ENCODE measurements around the gene DTNBP1.

The DTNBP1 gene

GRCh38 chr6:15577550-15578171 lies 85.2 kb downstream of the DTNBP1 start:
- H3K9me3 Mint-ChIP-seq = no peaks in the 10 kb centered on the region
- peaks cover 7% of the 10 kb centered on the region for H3K4me1 Mint-ChIP-seq
- H3K27ac Mint-ChIP-seq = no peak overlapping the region
- DNase-seq = no peak
- H3K36me3 Mint-ChIP-seq (ENCODE audit: low read depth) = peaks cover 17% of the 10 kb centered on the region
- no peaks in the 10 kb centered on the region for H3K27me3 Mint-ChIP-seq
- no peak overlapping the region for H3K4me3 Mint-ChIP-seq
- no peak for ATAC-seq

DNA sequence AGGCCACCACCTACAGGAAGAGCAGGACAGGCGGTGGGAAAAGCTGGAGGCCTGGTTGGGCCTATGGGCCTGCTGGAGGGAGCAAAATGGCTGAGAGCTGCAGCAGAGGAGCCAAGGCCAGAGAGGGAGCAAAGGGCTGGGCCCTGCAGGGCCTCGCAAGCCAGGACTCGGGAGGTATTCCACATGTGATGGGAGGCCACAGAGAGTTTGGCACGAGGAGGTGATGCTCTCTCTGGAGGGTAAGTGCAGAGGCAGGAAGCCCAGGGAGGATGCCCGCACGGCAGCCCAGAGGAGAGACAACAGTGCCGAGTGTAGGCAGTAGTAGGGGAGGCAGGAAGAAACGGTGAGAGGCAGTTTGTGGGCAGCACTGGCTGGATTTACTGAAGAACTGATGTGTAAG lies 85.7 kb downstream of the DTNBP1 start:
- Mint-ChIP-seq H3K4me1 (peaks cover 7% of the 10 kb centered on the region), H3K9me3 (no peaks in the 10 kb centered on the region), H3K27me3 (no peaks in the 10 kb centered on the region), H3K27ac (no peak overlapping the region), H3K4me3 (no peak overlapping the region), H3K36me3 (ENCODE audit: low read depth) (peaks cover 17% of the 10 kb centered on the region)
- no peak for DNase-seq
- no peak for ATAC-seq

DNA sequence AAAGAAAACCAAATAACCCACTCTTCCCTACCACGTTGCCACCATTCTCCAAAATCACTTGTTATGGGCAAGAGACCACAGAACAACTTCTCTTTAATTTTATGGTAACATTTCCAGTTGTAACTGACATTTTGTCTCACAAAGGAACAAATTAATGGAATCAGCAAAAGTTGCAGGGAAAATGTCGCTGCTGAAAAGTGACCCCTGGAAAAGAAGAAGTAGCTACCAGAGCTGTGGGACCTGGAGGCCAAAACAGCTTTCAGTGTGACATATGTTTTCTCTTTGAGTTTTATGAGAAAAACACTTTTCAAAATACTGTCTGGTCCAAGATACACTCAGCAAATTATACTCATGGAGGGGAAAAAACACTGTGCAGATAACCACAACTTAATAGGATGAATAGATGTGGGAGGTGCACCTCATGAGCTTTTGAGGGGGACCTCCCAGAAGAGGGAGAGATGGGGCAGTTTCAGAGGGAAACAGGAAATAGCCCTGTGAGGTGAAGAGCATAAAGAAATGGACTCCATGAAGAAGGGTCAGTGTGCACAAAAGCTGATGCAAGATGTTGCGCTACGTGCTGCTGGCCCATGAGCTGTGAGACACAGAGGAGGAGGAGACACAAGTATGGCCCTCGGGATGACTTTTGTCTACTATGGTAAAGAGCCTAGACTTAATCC lies 87.3 kb downstream of the DTNBP1 start:
- no peak overlapping the region for H3K27ac Mint-ChIP-seq
- H3K9me3 Mint-ChIP-seq = no peaks in the 10 kb centered on the region
- H3K27me3 Mint-ChIP-seq = no peaks in the 10 kb centered on the region
- H3K36me3 Mint-ChIP-seq (ENCODE audit: low read depth) = peaks cover 20% of the 10 kb centered on the region
- ATAC-seq (no peak), DNase-seq (no peak)
- H3K4me1 Mint-ChIP-seq = peaks cover 4% of the 10 kb centered on the region
- no peak overlapping the region for H3K4me3 Mint-ChIP-seq

- H3K9me3 Mint-ChIP-seq = no peaks in the 10 kb centered on the region
- H3K36me3 Mint-ChIP-seq (ENCODE audit: low read depth) = peaks cover 16% of the 10 kb centered on the region
- no peak for DNase-seq
- H3K4me3 Mint-ChIP-seq = no peak overlapping the region
- ATAC-seq = no peak
- no peaks in the 10 kb centered on the region for H3K27me3 Mint-ChIP-seq
- H3K27ac Mint-ChIP-seq = no peak overlapping the region
- peaks cover 5% of the 10 kb centered on the region for H3K4me1 Mint-ChIP-seq
Measured at GRCh38 chr6:15574486-15574885, 88.3 kb downstream of the DTNBP1 start.

DNA sequence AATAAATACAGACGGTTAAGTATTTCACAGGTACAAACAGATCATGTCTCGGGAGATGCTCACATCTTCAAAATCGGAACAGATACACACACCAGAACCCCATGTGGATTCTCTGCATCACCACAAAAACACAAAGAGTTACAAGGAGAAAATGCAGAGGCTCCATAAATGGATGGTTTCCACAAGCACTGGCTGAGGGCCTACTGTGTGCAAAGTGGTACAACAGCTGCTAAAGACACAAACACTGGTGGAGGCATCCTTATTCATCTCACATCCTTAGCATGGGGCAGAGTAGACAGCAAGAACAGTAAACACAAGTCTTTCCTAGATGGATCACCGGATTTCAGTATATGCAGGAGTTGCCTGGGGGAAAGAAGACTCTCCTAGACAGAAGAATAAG lies 88.8 kb downstream of the DTNBP1 start:
- Mint-ChIP-seq H3K27ac (no peak overlapping the region), H3K9me3 (no peaks in the 10 kb centered on the region), H3K4me3 (no peak overlapping the region), H3K4me1 (peaks cover 5% of the 10 kb centered on the region), H3K27me3 (no peaks in the 10 kb centered on the region), H3K36me3 (ENCODE audit: low read depth) (peaks cover 14% of the 10 kb centered on the region)
- no peak for DNase-seq
- ATAC-seq = no peak

GRCh38 chr6:15573384-15573783 lies 89.4 kb downstream of the DTNBP1 start:
- Mint-ChIP-seq H3K27ac (no peak overlapping the region), H3K4me1 (peaks cover 5% of the 10 kb centered on the region), H3K9me3 (no peaks in the 10 kb centered on the region), H3K4me3 (no peak overlapping the region), H3K36me3 (ENCODE audit: low read depth) (peaks cover 11% of the 10 kb centered on the region), H3K27me3 (no peaks in the 10 kb centered on the region)
- DNase-seq = no peak
- no peak for ATAC-seq

GRCh38 chr6:15572296-15573016 lies 90.4 kb downstream of the DTNBP1 start:
- peaks cover 9% of the 10 kb centered on the region for H3K36me3 Mint-ChIP-seq (ENCODE audit: low read depth)
- DNase-seq (no peak), ATAC-seq (no peak)
- no peaks in the 10 kb centered on the region for H3K9me3 Mint-ChIP-seq
- H3K27me3 Mint-ChIP-seq = no peaks in the 10 kb centered on the region
- H3K27ac Mint-ChIP-seq = no peak overlapping the region
- peaks cover 5% of the 10 kb centered on the region for H3K4me1 Mint-ChIP-seq
- H3K4me3 Mint-ChIP-seq = no peak overlapping the region

GRCh38 chr6:15570171-15570570 lies 92.7 kb downstream of the DTNBP1 start:
- H3K9me3 Mint-ChIP-seq = no peaks in the 10 kb centered on the region
- H3K4me3 Mint-ChIP-seq = no peak overlapping the region
- H3K27ac Mint-ChIP-seq = no peak overlapping the region
- ATAC-seq = no peak
- H3K27me3 Mint-ChIP-seq = no peaks in the 10 kb centered on the region
- peaks cover 13% of the 10 kb centered on the region for H3K36me3 Mint-ChIP-seq (ENCODE audit: low read depth)
- no peak for DNase-seq
- peaks cover 2% of the 10 kb centered on the region for H3K4me1 Mint-ChIP-seq

- Mint-ChIP-seq H3K9me3 (no peaks in the 10 kb centered on the region), H3K4me3 (no peak overlapping the region), H3K4me1 (peaks cover 2% of the 10 kb centered on the region), H3K27ac (no peak overlapping the region), H3K36me3 (ENCODE audit: low read depth) (peaks cover 13% of the 10 kb centered on the region), H3K27me3 (no peaks in the 10 kb centered on the region)
- DNase-seq (no peak), ATAC-seq (no peak)
Measured at GRCh38 chr6:15569035-15569995, 93.5 kb downstream of the DTNBP1 start.

DNA sequence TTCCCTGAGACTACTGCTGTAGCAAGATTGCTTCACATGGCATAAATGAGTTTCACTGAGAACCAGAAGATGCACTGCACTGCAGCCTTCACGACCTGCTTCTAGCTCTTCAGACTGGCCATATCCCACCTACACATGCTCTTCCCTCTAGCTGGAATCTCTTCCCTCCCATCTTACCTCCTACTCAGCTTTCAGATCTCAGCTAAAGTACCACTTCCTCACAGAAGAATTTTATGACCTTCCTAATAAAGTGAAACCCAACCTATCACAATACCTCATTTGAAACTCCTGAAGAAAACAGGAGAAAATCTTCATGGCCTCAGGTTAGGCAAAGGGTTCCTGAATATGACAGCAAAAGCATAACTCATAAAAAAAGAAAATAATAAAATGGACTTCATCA lies 99.9 kb downstream of the DTNBP1 start:
- no peaks in the 10 kb centered on the region for H3K4me1 Mint-ChIP-seq
- no peak for ATAC-seq
- H3K9me3 Mint-ChIP-seq = no peaks in the 10 kb centered on the region
- peaks cover 9% of the 10 kb centered on the region for H3K36me3 Mint-ChIP-seq (ENCODE audit: low read depth)
- DNase-seq = no peak
- H3K4me3 Mint-ChIP-seq = no peak overlapping the region
- no peak overlapping the region for H3K27ac Mint-ChIP-seq
- H3K27me3 Mint-ChIP-seq = no peaks in the 10 kb centered on the region

DNA sequence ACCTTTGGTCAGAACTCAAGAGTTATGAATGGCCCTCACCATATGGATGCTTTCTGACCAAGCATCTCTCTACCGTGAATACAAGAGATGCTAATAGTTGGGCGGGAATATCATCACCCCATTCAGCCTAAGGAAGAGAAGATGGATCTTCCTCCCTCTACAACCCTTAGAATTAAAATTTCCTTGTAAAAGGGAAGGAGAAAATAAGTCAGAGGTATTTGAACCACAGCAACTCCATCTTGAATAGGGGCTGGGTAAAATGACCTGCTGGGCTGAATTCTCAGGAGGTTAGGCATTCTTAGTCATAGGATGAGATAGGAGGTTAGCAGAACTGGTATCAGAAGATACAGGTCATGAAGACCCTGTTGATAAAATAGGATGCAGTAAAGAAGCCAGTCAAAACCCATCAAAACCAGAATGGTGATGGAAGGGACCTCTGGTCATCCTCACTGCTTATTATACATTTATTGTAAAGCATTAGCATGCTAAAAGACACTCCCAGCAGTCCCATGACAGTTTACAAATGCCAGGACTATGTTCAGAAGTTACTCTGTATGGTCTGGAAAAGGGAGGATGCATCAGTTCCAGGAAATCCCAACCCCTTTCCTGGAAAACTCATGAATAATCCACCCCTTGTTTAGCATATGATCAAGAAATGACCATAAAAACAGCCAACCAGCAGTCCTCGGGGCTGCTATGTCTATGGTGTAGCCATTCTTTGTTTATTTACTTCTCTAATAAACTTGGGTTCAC lies 101.2 kb downstream of the DTNBP1 start:
- H3K9me3 Mint-ChIP-seq = no peaks in the 10 kb centered on the region
- H3K4me3 Mint-ChIP-seq = no peak overlapping the region
- no peaks in the 10 kb centered on the region for H3K4me1 Mint-ChIP-seq
- ATAC-seq (no peak), DNase-seq (no peak)
- H3K27ac Mint-ChIP-seq = no peak overlapping the region
- peaks cover 9% of the 10 kb centered on the region for H3K36me3 Mint-ChIP-seq (ENCODE audit: low read depth)
- H3K27me3 Mint-ChIP-seq = no peaks in the 10 kb centered on the region

- Mint-ChIP-seq H3K27me3 (no peaks in the 10 kb centered on the region), H3K9me3 (no peaks in the 10 kb centered on the region), H3K27ac (no peak overlapping the region), H3K4me3 (no peak overlapping the region), H3K4me1 (no peaks in the 10 kb centered on the region), H3K36me3 (ENCODE audit: low read depth) (peaks cover 6% of the 10 kb centered on the region)
- DNase-seq = no peak
- ATAC-seq = no peak
Measured at GRCh38 chr6:15560713-15561112, 102.1 kb downstream of the DTNBP1 start.

GRCh38 chr6:15557174-15557573 lies 105.7 kb downstream of the DTNBP1 start:
- H3K9me3 Mint-ChIP-seq = no peaks in the 10 kb centered on the region
- no peaks in the 10 kb centered on the region for H3K4me1 Mint-ChIP-seq

DNA sequence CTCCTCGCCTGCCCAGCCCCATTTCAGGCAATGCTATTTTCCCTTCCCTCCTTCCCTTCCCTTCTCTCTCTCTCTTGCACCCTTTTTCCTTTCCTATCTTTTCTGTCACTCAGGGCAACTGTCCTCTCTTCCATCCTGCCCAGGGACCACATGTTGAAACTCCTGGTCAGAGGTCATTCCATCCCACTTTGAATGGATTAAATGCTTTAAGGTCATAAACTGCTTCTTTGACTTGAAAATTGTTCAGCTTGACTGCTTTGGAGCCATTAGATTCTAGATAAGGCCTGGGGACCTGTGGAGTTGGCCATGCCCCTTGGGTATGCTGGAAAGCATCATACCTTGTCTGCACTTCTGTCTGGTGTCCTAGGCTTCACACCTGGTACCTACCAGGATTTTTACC lies 106.1 kb downstream of the DTNBP1 start:
- no peaks in the 10 kb centered on the region for H3K9me3 Mint-ChIP-seq
- ATAC-seq (no peak), DNase-seq (no peak)
- no peak overlapping the region for H3K4me3 Mint-ChIP-seq
- no peak overlapping the region for H3K27ac Mint-ChIP-seq
- H3K4me1 Mint-ChIP-seq = peaks cover 4% of the 10 kb centered on the region
- no peaks in the 10 kb centered on the region for H3K27me3 Mint-ChIP-seq
- peaks cover 2% of the 10 kb centered on the region for H3K36me3 Mint-ChIP-seq (ENCODE audit: low read depth)

More at GRCh38 chr6:15557174-15557573, 105.7 kb downstream of the DTNBP1 start:
- H3K27ac Mint-ChIP-seq = no peak overlapping the region
- H3K4me3 Mint-ChIP-seq = no peak overlapping the region
- DNase-seq (no peak), ATAC-seq (no peak)
- peaks cover 2% of the 10 kb centered on the region for H3K36me3 Mint-ChIP-seq (ENCODE audit: low read depth)
- H3K27me3 Mint-ChIP-seq = no peaks in the 10 kb centered on the region

All from activated naive CD8-positive, alpha-beta T cell treated with anti-CD3 and anti-CD28 coated beads, Interleukin-2, amount 50 U/mL, for 24 hours (primary cell).